HG02884 (cell line): Measurements from ENCODE around the gene ZNF761.

Experiments
- ATAC-seq: cut with Tn5 transposase; IDR thresholded peaks from one replicate; pipeline ENCODE4 v1.9.1; 2021; ENCODE audit warnings: mild to moderate bottlenecking, moderate library complexity; ENCODE audit not compliant: unreplicated experiment

Gene ZNF761

DNA sequence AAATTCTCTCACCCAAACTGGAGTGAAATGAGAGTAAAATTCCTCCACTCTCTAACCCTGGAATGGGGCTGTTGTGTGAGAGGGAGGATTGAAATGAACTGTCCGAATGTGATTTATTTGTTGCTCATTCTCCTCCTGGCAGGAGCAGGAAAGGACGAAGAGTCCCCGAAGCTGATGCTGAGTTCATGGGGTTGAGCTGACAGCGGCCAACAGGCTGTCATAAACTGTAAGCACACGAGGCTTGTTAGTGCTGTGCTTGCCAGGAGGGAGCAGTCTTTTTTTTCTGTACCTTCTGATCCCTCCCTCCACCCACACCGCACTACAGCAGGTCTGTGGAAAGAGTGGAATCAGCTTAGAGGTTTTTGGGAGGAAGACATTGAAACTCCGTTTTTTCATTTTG lies 73.1 kb downstream of the ZNF761 start:
- no peak for ATAC-seq

DNA sequence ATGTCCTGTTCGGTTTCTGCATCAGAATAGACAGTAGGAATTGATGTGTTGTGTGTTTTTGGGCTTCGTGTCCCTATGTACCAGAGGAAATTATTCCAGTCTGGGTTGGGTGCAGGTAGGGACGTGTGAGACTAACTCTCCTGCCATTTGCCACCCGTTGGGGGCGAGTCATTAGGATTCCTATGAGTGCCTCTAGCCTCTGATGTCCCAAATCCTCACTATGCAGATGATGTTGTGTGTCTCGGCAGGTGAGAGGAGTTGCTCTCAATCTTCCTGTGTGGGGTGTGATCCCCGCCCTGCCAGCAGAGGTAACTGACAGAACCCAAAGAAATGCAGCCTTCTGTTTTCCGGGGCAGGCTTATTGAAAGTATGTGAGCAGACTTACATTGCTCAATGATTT lies 74.9 kb downstream of the ZNF761 start:
- ATAC-seq = no peak
